Upper lobe of left lung (tissue), 4 donors: ENCODE results near the gene ATPAF1.

Source experiments
- POLR2A ChIP-seq, 4 donors: fragments of 450-650 bp; IDR thresholded peaks; one replicate each; pipeline ENCODE4 v1.5.1; 2016 to 2017; ENCODE audit warnings: antibody characterized with exemption in 4 of 4, mild to moderate bottlenecking in 2 of 4
- POLR2AphosphoS5 ChIP-seq, 2 donors: sonication (generic); formaldehyde crosslinking; IDR thresholded peaks; one replicate each; pipeline ENCODE4 v1.5.1; 2017; ENCODE audit warnings: antibody characterized with exemption in 2 of 2
- TF ChIP-seq, protein P1 (sequence below), 6 experiments: fragments of 450-650 bp in 4 of 6; fragments of 200-600 bp in 2 of 6; sonication (generic) in 2 of 6; IDR thresholded peaks; one replicate each; pipeline ENCODE4 v1.5.1; 2016 to 2019; ENCODE audit warnings: antibody characterized with exemption in 6 of 6

DNA sequence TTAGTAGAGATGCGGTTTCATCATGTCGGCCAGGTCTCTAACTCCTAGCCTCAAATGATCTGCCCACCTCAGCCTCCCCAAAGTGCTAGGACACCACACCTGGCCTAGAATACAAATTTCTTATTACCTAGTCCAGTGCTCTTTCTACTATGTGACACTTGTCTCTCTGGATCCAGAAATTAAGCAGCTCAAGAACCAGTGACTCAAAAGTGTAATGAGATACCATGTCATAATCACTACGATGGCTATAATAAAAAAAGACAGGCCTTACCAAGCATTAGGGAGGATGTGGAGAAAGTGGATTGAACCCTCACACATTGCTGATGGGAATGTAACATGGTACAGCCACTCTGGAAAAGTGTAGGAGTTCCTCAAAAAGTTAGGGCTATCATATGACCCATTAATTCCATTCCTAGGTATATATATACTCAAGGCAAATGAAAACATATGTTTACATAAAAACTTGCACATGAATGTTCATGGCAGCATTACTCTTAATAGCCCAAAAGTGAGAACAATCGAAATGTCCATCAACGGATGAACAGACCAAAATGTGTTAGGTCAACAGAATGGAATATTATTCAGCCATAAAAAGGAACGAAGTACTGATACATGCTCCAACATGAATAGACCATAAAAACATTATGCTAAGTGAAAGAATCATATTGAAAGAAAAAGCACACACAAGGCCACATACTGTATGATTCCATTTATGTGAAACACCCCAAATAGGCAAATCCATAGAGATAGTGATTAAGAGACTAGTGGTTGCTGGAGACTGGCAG, 11.8 kb upstream of the ATPAF1 start:
- TF ChIP-seq POLR2AphosphoS5 (IDR thresholded peaks at IDR 0.05), result no peak
- TF ChIP-seq POLR2A (IDR thresholded peaks at IDR 0.05), result no peak
- TF ChIP-seq, protein P1, sequence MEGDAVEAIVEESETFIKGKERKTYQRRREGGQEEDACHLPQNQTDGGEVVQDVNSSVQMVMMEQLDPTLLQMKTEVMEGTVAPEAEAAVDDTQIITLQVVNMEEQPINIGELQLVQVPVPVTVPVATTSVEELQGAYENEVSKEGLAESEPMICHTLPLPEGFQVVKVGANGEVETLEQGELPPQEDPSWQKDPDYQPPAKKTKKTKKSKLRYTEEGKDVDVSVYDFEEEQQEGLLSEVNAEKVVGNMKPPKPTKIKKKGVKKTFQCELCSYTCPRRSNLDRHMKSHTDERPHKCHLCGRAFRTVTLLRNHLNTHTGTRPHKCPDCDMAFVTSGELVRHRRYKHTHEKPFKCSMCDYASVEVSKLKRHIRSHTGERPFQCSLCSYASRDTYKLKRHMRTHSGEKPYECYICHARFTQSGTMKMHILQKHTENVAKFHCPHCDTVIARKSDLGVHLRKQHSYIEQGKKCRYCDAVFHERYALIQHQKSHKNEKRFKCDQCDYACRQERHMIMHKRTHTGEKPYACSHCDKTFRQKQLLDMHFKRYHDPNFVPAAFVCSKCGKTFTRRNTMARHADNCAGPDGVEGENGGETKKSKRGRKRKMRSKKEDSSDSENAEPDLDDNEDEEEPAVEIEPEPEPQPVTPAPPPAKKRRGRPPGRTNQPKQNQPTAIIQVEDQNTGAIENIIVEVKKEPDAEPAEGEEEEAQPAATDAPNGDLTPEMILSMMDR (IDR thresholded peaks at IDR 0.05), result no peak
